Neural progenitor cell (in vitro differentiated cells): ENCODE data around the gene SKAP2.

Experiments
- EZH2 ChIP-seq: fragments of 200-600 bp; sonication (generic); IDR thresholded peaks from 2 replicates; pipeline ENCODE4 v1.6.1; 2017; ENCODE audit warnings: antibody characterized with exemption, mild to moderate bottlenecking, moderate library complexity
- EZH2phosphoT487 ChIP-seq: fragments of 200-600 bp; sonication (generic); IDR thresholded peaks from 2 replicates; pipeline ENCODE4 v1.6.1; 2017; ENCODE audit warnings: antibody characterized with exemption
- TF ChIP-seq, protein P1 (sequence below): fragments of 200-600 bp; sonication (generic); IDR thresholded peaks from 2 replicates; pipeline ENCODE4 v1.5.1; 2017; ENCODE audit warnings: antibody characterized with exemption, mild to moderate bottlenecking

DNA sequence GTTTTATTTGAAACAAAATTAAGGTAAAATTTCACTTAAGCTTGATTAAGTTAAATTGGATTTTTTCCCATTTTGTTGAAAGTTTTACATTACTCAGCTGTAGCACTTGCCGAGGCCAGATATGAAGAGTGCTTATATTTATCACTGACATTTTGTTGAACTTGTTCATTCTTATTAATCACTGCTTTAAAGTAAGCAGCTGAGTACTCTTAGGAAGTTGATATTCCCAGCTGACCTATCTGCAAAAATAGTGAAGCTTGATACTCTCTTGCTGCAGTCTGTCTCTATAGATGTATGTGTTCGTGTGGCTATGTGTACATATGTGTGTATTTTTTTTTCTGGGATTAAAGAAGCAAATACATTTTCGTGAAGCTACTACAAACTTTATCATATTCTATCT, 150.0 kb downstream of the SKAP2 start:
- TF ChIP-seq, protein P1, sequence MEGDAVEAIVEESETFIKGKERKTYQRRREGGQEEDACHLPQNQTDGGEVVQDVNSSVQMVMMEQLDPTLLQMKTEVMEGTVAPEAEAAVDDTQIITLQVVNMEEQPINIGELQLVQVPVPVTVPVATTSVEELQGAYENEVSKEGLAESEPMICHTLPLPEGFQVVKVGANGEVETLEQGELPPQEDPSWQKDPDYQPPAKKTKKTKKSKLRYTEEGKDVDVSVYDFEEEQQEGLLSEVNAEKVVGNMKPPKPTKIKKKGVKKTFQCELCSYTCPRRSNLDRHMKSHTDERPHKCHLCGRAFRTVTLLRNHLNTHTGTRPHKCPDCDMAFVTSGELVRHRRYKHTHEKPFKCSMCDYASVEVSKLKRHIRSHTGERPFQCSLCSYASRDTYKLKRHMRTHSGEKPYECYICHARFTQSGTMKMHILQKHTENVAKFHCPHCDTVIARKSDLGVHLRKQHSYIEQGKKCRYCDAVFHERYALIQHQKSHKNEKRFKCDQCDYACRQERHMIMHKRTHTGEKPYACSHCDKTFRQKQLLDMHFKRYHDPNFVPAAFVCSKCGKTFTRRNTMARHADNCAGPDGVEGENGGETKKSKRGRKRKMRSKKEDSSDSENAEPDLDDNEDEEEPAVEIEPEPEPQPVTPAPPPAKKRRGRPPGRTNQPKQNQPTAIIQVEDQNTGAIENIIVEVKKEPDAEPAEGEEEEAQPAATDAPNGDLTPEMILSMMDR, result no peak
- no peak for TF ChIP-seq EZH2
- no peak for TF ChIP-seq EZH2phosphoT487
